Brain microvascular endothelial cell (primary cell): ENCODE results near the gene OR2AG2.

Experiments used
- DNase-seq: peaks from one replicate; pipeline ENCODE4 v3.0.0-alpha.2; 2020
- H3K27ac ChIP-seq: fragments of 250-450 bp; sonication (Bioruptor Pico); 2 replicates; pipeline ENCODE4 v1.5.1; 2020; ENCODE audit warnings: mild to moderate bottlenecking, moderate library complexity
- H3K27me3 ChIP-seq: fragments of 250-450 bp; sonication (Bioruptor Pico); replicated peaks from 2 replicates; pipeline ENCODE4 v1.5.1; 2020; ENCODE audit warnings: mild to moderate bottlenecking
- H3K36me3 ChIP-seq: fragments of 250-450 bp; sonication (Bioruptor Pico); replicated peaks from 2 replicates; pipeline ENCODE4 v1.5.1; 2020; ENCODE audit warnings: mild to moderate bottlenecking
- H3K4me3 ChIP-seq: 2 replicates; pipeline ENCODE4 v1.5.1; 2011; ENCODE audit warnings: low read depth, mild to moderate bottlenecking, control low read depth, low read length, moderate library complexity
- CTCF ChIP-seq: IDR thresholded peaks from 2 replicates; pipeline ENCODE4 v1.5.1; 2011; ENCODE audit warnings: low read depth, mild to moderate bottlenecking, moderate library complexity, low read length, control low read depth, inconsistent platforms; ENCODE audit errors: missing control alignments
- in situ Hi-C: cut with HindIII; loops from 2 replicates; pipeline ENCODE4 v1.10.0; 2017; ENCODE audit warnings: low sequenced_read_pairs, low pct_ligation_motif_present

OR2AG2 gene

GRCh38 chr11:6737872-6738466, 33.8 kb downstream of the OR2AG2 start:
- no peak overlapping the region for H3K4me3 ChIP-seq
- TF ChIP-seq CTCF: peak; percentile 67
- no peak overlapping the region for H3K27ac ChIP-seq
- no peaks in the 10 kb centered on the region for H3K36me3 ChIP-seq
- no peaks in the 10 kb centered on the region for H3K27me3 ChIP-seq
- in situ Hi-C loops: no loop called here
- DNase-seq: peak; percentile 61

DNA sequence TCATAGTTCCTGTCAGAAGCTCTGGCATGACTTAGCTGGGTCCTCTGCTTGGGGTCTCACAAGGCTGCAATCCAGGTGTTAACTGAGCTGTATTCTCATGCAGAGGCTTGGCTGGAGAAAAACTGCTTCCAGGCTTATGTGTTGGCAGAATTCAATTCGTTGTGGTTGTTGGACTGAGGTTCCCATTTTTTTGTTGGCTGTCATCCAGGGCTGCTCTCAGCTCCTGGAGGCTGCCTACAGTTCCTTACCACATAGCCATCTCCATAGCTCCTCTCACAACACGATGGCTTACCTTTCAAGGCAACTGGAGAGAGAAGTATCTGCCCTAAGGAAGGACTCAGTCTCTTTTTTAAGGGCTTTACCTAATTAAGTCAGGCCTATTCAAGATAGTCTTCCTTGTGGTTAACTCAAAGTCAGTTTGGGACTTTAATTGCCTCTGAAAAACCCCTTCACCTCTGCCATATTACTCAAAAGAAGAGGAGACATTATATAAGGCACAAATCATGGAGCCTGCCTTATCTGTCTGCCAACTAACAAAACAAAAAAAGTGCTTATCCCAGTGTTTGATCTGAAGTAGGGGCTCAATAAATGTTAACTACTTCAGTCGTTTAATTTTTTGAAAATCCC, 35.2 kb downstream of the OR2AG2 start:
- no peak for TF ChIP-seq CTCF
- in situ Hi-C loops: no loop called here
- no peaks in the 10 kb centered on the region for H3K36me3 ChIP-seq
- no peak for DNase-seq
- H3K27ac ChIP-seq: no peak overlapping the region
- H3K27me3 ChIP-seq: no peaks in the 10 kb centered on the region
- H3K4me3 ChIP-seq: no peak overlapping the region

DNA sequence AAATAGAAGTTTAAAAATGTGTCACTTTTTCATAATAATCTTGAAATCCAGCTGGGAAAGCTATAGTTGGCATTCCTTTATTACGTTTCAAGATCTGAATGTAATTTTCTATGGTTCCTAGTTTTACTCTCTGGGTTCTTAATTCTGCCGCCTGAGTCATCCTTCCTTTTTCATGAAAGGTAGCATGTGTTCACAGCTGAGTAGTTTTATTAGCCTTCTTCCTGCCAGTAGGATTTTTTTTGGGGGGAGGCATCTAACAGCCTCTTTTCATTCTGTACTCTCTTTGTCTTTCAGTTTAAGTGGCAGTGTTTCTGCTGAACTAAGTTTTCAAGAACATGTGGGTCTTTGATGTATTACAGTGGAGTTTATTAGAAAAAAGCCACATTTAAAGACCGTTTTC, 36.5 kb downstream of the OR2AG2 start:
- DNase-seq: no peak
- in situ Hi-C loops: no loop called here
- no peak for TF ChIP-seq CTCF
- Histone ChIP-seq H3K27me3 (no peaks in the 10 kb centered on the region), H3K27ac (no peak overlapping the region), H3K4me3 (no peak overlapping the region), H3K36me3 (no peaks in the 10 kb centered on the region)

GRCh38 chr11:6734616-6735015, 37.2 kb downstream of the OR2AG2 start:
- H3K27ac ChIP-seq: no peak overlapping the region
- TF ChIP-seq CTCF: no peak

DNA sequence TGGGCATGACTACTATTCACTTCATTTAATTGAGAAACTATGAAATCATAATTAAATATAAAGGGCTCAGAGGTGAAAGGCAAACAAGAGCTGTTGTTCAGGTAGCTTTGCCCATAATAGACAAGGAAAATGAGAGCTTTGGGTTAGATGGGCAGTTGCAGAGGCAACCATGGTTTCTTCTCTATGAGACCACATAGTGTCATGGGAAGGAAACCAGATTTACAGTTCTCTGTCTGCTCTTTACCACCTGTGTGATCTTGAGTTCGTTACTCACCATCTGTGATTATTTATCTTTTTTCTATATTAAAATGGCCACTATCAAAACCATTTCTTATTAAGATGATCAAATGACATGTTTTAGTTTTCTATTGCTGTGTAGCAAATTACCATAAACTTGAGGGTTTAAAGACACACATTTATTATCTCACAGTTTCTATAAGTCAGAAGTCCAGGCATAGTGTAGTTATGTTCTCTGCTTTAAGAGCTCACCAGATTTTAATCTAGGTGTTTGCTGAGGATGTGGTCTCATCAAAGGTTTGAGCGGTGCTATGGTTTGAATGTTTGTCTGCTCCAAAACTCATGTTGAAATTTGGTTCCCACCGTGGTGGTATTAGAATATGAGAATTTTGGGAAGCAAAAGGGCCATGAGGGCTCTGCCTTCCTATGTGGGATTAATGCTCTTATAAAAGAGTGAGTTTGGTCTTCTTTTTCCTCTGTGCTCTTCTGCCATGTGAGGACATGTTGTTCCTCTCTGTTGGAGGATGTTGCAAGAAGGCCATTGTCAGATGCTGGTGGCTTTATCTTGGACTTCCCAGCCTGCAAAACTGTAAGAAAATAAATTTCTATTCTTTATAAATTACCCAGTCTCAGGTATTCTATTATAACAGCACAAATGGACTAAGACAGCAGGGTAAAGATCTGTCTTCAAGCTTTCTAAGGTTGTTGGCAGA, 38.2 kb downstream of the OR2AG2 start:
- in situ Hi-C loops: no loop called here

More at GRCh38 chr11:6734616-6735015, 37.2 kb downstream of the OR2AG2 start:
- Histone ChIP-seq H3K4me3 (no peak overlapping the region), H3K36me3 (no peaks in the 10 kb centered on the region), H3K27me3 (no peaks in the 10 kb centered on the region)
- in situ Hi-C loops: no loop called here
- DNase-seq: no peak

More for the DNA sequence above, 38.2 kb downstream of the OR2AG2 start:
- Histone ChIP-seq H3K36me3 (no peaks in the 10 kb centered on the region), H3K4me3 (no peak overlapping the region), H3K27me3 (no peaks in the 10 kb centered on the region), H3K27ac (no peak overlapping the region)
- DNase-seq: no peak
- TF ChIP-seq CTCF: no peak
